Thoracic aorta (tissue), 2 donors: Measurements from ENCODE around the gene MCL1. TPM values are rescaled to one million over a fixed set of nuclear protein-coding genes. Genes with fewer than 3 reads are reported as not detected.

Experiments used
- ATAC-seq: fragments of 150-250 bp; one replicate; pipeline ENCODE4 v1.8.0; 2017; ENCODE audit warnings: low read depth; ENCODE audit not compliant: insufficient number of reproducible peaks, low FRiP score
- DNase-seq: peaks from one replicate; pipeline ENCODE4 v3.0.0-alpha.2; 2020; ENCODE audit warnings: low spot score
- H3K27ac ChIP-seq, 2 donors: fragments of 200-600 bp; sonication (generic); 1 replicate in 1 of 2; 2 replicates in 1 of 2; pipeline ENCODE4 v1.5.1; 2016; ENCODE audit warnings: mild to moderate bottlenecking in 2 of 2, moderate library complexity in 2 of 2
- H3K27me3 ChIP-seq: fragments of 200-600 bp; sonication (generic); replicated peaks from 2 replicates; pipeline ENCODE4 v1.6.0; 2016; ENCODE audit warnings: mild to moderate bottlenecking; ENCODE audit not compliant: insufficient read depth
- H3K36me3 ChIP-seq: fragments of 200-600 bp; sonication (generic); one replicate; pipeline ENCODE4 v1.5.1; 2016
- H3K4me1 ChIP-seq, 2 donors: fragments of 200-600 bp; sonication (generic); 1 replicate in 1 of 2; 2 replicates in 1 of 2; pipeline versions ENCODE4 v1.5.1 to v1.6.0; 2016; ENCODE audit warnings: low read depth in 2 of 2, mild to moderate bottlenecking in 1 of 2; ENCODE audit not compliant: control insufficient read depth in 1 of 2
- H3K4me3 ChIP-seq: fragments of 200-600 bp; sonication (generic); 2 replicates; pipeline ENCODE4 v1.5.1; 2016; ENCODE audit warnings: mild to moderate bottlenecking
- H3K9me3 ChIP-seq: fragments of 200-600 bp; sonication (generic); 2 replicates; pipeline ENCODE4 v1.5.1; 2016
- total RNA-seq, 2 donors: library from RNA; depleted of rRNA; stranded (reverse); fragments of >200 nt; gene quantifications; one replicate each; pipeline versions ENCODE4 v1.1.0 to v1.2.3, GENCODE V29; 2016
- TF ChIP-seq, protein P1 (sequence below): fragments of 200-600 bp; sonication (generic); IDR thresholded peaks from one replicate; pipeline ENCODE4 v1.5.1; 2019; ENCODE audit warnings: antibody characterized with exemption

The MCL1 gene
- total RNA-seq, 2 donors from 2014 or later = 588 to 607 TPM

DNA sequence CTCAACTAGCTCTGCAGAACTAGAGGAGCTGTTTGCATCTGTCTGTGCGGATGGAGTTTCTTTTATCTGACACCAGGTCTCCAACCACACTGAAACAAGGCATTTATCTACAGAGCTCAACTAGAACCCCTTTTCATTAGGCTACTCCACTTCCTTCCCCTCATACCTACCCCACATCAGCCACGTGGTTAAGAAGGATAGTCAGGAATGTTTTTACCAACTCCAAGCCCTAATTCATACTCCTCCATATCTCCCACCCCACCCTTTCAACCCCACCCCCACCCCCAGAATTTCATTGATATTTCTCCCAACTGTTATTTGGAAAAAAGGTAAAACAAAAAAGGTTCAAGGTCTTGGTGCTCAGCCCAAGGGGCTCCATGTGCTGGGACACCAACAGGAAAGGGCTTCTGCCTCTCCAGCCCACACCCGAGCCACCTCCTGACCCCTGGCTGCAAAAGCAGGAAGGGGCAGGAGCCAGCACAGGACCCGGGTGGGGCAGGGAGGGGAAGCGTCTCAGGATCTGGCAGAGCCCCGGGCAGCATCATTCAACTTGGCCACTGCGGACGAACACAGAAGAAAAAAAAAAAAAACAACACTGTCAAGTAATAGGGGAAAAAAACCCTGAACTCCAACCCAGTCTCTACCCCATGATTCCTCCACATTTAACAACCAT lies 43.0 kb upstream of the MCL1 start:
- Histone ChIP-seq H3K36me3 (peaks cover 47% of the 10 kb centered on the region), H3K9me3 (no peaks in the 10 kb centered on the region), H3K4me1 (peaks cover 26 to 34% of the 10 kb centered on the region in 2 donors), H3K4me3 (no peak overlapping the region), H3K27me3 (no peaks in the 10 kb centered on the region), H3K27ac (peak overlapping the region; percentile 48 to 56)
- no peak for DNase-seq
- no peak for ATAC-seq
- TF ChIP-seq, protein P1, sequence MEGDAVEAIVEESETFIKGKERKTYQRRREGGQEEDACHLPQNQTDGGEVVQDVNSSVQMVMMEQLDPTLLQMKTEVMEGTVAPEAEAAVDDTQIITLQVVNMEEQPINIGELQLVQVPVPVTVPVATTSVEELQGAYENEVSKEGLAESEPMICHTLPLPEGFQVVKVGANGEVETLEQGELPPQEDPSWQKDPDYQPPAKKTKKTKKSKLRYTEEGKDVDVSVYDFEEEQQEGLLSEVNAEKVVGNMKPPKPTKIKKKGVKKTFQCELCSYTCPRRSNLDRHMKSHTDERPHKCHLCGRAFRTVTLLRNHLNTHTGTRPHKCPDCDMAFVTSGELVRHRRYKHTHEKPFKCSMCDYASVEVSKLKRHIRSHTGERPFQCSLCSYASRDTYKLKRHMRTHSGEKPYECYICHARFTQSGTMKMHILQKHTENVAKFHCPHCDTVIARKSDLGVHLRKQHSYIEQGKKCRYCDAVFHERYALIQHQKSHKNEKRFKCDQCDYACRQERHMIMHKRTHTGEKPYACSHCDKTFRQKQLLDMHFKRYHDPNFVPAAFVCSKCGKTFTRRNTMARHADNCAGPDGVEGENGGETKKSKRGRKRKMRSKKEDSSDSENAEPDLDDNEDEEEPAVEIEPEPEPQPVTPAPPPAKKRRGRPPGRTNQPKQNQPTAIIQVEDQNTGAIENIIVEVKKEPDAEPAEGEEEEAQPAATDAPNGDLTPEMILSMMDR = no peak

DNA sequence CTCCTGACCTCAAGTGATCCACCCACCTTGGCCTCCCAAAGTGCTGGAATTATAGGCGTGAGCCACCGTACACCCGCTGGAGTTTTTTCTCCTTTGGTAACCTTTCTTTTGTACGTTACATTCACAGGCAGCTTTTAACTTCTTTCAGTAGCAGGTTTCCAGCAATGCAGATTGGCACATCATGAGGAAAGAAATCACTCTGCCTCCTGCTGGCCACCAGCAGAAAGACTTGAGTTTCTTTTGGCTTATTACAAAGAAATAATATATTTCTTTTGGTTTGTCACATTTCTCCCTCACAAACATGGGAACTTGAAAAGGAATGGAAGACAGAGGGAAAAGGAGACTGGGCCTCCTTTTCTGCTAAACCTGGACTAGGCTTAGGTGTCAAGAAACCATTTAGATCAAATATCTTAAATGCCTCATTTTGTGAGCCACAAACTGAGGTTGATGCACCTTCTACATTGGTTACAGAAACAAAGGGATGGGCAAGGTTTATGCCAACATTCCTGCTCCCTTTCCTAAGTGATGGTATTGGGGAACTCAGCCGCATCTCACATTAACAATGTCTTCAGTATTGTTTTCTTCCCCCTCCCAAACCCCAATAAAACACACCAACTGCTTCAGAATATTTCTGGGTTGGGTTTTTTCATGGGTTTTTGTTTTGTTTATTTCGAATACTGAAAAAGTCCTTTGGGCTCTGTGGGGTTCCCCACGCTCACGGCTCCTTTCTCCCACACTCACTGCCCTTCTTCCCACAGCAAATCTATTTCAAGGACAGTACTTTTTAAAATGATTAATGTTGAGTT lies 42.3 kb upstream of the MCL1 start:
- no peak overlapping the region for H3K4me3 ChIP-seq
- H3K4me1 ChIP-seq = peaks cover 26 to 34% of the 10 kb centered on the region in 2 donors
- no peaks in the 10 kb centered on the region for H3K27me3 ChIP-seq
- peak overlapping the region; percentile 48 to 56 for H3K27ac ChIP-seq
- peaks cover 40% of the 10 kb centered on the region for H3K36me3 ChIP-seq
- no peaks in the 10 kb centered on the region for H3K9me3 ChIP-seq
- TF ChIP-seq, protein P1 = peak; percentile 77
- DNase-seq (no peak), ATAC-seq (no peak)

DNA sequence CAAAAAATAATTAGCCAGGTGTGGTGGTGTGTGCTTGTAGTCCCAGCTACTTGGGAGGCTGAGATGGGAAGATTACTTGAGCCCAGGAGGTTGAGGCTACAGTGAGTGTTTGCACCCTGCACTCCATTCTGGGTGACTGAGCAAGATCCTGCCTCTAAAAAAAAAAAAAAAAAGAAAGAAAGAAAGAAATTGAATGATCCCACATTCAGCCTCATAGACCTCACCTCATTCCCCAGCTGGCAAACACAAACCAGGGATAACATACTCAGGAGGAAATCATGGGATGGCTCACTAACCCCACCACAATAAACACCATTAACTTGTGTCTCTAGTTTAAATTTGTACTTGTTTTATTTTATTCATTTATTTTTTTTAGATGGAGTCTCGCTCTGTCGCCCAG lies 41.5 kb upstream of the MCL1 start:
- H3K9me3 ChIP-seq = no peaks in the 10 kb centered on the region
- H3K27ac ChIP-seq = peak overlapping the region; percentile 56 to 62
- no peaks in the 10 kb centered on the region for H3K27me3 ChIP-seq
- TF ChIP-seq, protein P1 = no peak
- no peak overlapping the region for H3K4me3 ChIP-seq
- H3K4me1 ChIP-seq = peaks cover 26 to 34% of the 10 kb centered on the region in 2 donors
- ATAC-seq (no peak), DNase-seq (no peak)
- H3K36me3 ChIP-seq = peaks cover 32% of the 10 kb centered on the region

DNA sequence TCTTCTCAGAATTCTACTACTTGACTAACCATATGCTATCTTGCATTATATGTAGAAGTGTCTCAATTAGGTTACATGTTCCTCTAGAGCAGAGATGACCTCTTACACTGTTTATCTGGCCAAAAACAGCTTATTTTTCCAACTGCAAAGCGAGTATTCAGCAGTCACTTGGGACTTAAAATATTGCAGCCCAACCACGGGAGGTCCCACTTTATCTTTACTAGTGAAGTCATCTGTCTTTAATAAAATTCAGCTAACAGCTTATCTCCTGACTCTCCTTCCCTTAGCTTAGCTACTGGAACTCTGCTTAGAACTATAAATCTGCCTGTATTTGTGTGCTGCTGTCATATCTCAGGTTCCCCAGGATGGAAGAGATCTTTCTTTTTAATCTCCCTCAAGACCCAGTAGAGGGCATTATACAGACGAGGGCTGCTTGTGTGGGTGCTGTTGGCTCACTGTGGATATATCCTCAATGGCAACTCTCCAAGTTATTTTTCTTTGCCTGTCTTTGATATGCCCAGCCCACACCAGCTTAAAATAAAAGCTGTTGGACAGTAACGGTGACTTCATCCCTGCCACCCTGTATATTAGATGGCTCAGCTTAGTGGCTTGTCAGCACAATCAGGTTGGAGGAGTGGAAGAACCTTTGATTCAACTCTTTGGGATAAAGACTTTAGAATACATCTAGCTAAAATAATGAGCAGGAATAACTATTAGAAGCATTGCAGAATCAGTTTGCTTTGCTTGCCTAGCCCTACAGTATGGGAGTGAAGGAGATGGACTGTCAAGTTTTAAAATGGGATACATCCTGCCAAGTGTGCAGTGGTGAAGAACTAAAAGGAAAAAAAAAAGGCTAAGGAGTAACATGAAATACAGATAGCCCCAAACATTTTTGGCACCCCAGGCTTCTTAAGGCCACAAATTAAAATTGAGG lies 40.4 kb upstream of the MCL1 start:
- DNase-seq (no peak), ATAC-seq (no peak)
- peaks cover 26 to 34% of the 10 kb centered on the region in 2 donors for H3K4me1 ChIP-seq
- H3K4me3 ChIP-seq = no peak overlapping the region
- H3K27me3 ChIP-seq = no peaks in the 10 kb centered on the region
- TF ChIP-seq, protein P1 = peak; percentile 8
- H3K27ac ChIP-seq = peak overlapping the region; percentile 56 to 62
- H3K9me3 ChIP-seq = no peaks in the 10 kb centered on the region
- peaks cover 21% of the 10 kb centered on the region for H3K36me3 ChIP-seq
